Calu3 (cell line): Measurements from ENCODE around the gene CAMK1G. TPM values are rescaled to one million over a fixed set of nuclear protein-coding genes. Genes with fewer than 3 reads are reported as not detected.
A peak's percentile ranks its signal among the peaks of the same experiment; 100 is the strongest.

Experiments
- BruUV-seq: library from RNA; stranded (reverse); fragments of 400-500 nt; replicated peaks from 2 replicates; lab custom pipeline; 2021; lab: Mats Ljungman, UMichigan
- CTCF ChIA-PET: fragments of 300-600 bp; sonication (Branson Sonifier 250); formaldehyde crosslinking; loops from one replicate; lab custom pipeline; 2022; ENCODE audit warnings: antibody characterized with exemption; lab: Charles Lee
- DNase-seq: peaks from one replicate; pipeline ENCODE4 v3.0.0; 2022
- H3K27ac Mint-ChIP-seq: one replicate; pipeline ENCODE4 v1.8.0; 2022; ENCODE audit warnings: mixed read lengths; ENCODE audit not compliant: unreplicated experiment
- H3K27me3 Mint-ChIP-seq: one replicate; pipeline ENCODE4 v1.8.0; 2022; ENCODE audit warnings: mixed read lengths; ENCODE audit not compliant: unreplicated experiment
- H3K36me3 Mint-ChIP-seq: one replicate; pipeline ENCODE4 v1.8.0; 2022; ENCODE audit warnings: mild to moderate bottlenecking, moderate library complexity, mixed read lengths; ENCODE audit not compliant: insufficient read depth, unreplicated experiment
- H3K4me1 Mint-ChIP-seq: one replicate; pipeline ENCODE4 v1.8.0; 2022; ENCODE audit warnings: mild to moderate bottlenecking, low read depth, mixed read lengths; ENCODE audit not compliant: unreplicated experiment
- H3K4me3 Mint-ChIP-seq: one replicate; pipeline ENCODE4 v1.8.0; 2022; ENCODE audit warnings: mild to moderate bottlenecking, low read depth, moderate library complexity, mixed read lengths; ENCODE audit not compliant: unreplicated experiment
- H3K9me3 Mint-ChIP-seq: one replicate; pipeline ENCODE4 v1.8.0; 2022; ENCODE audit warnings: low read depth, mixed read lengths; ENCODE audit not compliant: unreplicated experiment
- intact Hi-C: fragments of 100-400 bp; cut with micrococcal nuclease; formaldehyde crosslinking; loops from one replicate; pipeline ENCODE4 v1.10.0; 2022; ENCODE audit not compliant: unreplicated experiment
- total RNA-seq: library from RNA; stranded (reverse); gene quantifications from 2 replicates; pipeline ENCODE4 v1.2.3, GENCODE V29; 2022
- TF ChIP-seq, protein P1 (sequence below): fragments of 200-600 bp; IDR thresholded peaks from one replicate; pipeline ENCODE4 v1.8.0; 2022; ENCODE audit warnings: antibody characterized with exemption; ENCODE audit not compliant: unreplicated experiment

CAMK1G gene
- total RNA-seq, 1 experiment from 2014 or later = not detected

DNA sequence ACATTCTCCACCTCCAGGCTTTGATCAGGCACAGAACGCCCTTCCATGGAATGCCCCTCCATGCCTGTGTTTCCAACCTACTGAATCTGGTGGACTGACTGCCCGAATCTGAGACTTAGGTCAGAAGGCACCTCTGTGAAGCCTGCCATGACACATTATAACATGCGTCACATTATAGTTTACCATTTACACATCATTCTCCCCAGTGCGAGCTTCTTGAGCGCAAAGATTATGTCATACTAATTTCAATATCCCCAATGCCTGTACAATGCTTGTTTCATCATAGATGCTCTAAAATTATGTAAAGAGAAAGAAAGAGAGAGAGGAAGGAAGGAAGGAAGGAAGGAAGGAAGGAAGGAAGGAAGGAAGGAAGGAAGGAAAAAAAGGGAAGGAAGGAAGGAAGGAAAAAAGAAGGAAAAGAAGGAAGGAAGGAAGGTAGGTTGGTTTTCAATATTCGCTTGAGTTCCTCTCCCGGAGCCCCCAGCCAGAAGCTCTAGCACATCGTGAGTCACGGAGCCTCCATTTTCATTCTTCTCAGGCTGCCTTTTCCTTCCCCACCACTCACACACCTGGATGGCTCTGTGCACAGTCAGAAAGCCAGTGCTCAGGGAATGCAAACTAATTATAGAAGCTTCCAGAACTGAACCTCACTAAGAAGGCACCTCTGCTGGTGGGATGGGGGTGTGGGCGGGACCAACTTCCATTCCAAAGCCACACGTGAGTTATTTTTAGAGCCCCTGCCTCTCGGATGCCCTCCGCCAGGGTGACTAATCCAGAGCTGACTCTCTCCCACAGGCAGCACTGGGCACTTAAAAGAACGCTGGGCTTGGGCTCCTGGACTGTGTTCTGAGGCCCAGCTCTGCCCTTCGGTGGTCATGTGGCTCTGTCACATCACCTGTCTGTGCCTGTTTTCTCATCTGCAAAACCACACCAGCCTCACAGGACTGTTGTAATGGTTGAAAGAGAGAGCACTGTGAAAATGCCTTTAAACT lies 41.3 kb downstream of the CAMK1G start:
- no peak for DNase-seq
- TF ChIP-seq, protein P1, sequence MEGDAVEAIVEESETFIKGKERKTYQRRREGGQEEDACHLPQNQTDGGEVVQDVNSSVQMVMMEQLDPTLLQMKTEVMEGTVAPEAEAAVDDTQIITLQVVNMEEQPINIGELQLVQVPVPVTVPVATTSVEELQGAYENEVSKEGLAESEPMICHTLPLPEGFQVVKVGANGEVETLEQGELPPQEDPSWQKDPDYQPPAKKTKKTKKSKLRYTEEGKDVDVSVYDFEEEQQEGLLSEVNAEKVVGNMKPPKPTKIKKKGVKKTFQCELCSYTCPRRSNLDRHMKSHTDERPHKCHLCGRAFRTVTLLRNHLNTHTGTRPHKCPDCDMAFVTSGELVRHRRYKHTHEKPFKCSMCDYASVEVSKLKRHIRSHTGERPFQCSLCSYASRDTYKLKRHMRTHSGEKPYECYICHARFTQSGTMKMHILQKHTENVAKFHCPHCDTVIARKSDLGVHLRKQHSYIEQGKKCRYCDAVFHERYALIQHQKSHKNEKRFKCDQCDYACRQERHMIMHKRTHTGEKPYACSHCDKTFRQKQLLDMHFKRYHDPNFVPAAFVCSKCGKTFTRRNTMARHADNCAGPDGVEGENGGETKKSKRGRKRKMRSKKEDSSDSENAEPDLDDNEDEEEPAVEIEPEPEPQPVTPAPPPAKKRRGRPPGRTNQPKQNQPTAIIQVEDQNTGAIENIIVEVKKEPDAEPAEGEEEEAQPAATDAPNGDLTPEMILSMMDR = no peak
- H3K36me3 Mint-ChIP-seq = peaks cover 74% of the 10 kb centered on the region
- H3K4me1 Mint-ChIP-seq = no peaks in the 10 kb centered on the region
- intact Hi-C loops = loop anchor here (5.0 kb wide), 1 partner anchor 48 kb away; no protein-coding TSS in a partner anchor
- no TSS peak for BruUV-seq
- CTCF ChIA-PET = no interaction called here
- no peaks in the 10 kb centered on the region for H3K9me3 Mint-ChIP-seq
- H3K4me3 Mint-ChIP-seq = no peak overlapping the region
- no peaks in the 10 kb centered on the region for H3K27me3 Mint-ChIP-seq
- peak overlapping the region; percentile 10 for H3K27ac Mint-ChIP-seq

DNA sequence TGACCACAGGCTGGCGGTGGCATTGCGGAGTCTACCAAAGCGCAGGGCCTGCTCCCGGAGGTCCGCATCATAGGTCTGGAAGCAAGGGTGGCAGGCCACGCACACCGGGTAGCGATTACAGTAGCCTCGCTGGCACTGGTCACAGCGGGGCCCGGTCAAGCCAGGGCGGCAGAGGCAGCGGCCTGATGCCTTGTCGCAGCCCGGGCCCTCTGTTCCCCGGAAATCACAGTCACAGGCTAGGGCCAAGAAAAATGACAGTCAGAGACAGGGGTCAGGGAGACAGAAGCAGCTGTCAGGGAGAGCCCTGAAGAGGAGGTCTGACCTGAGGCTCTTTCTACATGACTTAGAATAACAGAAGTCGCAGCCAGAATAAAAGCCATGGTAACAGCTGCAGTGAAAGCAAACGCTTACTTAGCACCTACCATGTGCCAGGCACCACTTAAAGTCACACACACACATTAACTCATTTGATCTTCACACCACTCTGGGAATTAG lies 42.3 kb downstream of the CAMK1G start:
- H3K27ac Mint-ChIP-seq = no peak overlapping the region
- H3K27me3 Mint-ChIP-seq = no peaks in the 10 kb centered on the region
- H3K4me1 Mint-ChIP-seq = no peaks in the 10 kb centered on the region
- no TSS peak for BruUV-seq
- TF ChIP-seq, protein P1 = no peak
- no peaks in the 10 kb centered on the region for H3K9me3 Mint-ChIP-seq
- no peak for DNase-seq
- intact Hi-C loops = loop anchor here (5.0 kb wide), 1 partner anchor 49 kb away; no protein-coding TSS in a partner anchor
- CTCF ChIA-PET = no interaction called here
- H3K4me3 Mint-ChIP-seq = no peak overlapping the region
- H3K36me3 Mint-ChIP-seq = peaks cover 66% of the 10 kb centered on the region

DNA sequence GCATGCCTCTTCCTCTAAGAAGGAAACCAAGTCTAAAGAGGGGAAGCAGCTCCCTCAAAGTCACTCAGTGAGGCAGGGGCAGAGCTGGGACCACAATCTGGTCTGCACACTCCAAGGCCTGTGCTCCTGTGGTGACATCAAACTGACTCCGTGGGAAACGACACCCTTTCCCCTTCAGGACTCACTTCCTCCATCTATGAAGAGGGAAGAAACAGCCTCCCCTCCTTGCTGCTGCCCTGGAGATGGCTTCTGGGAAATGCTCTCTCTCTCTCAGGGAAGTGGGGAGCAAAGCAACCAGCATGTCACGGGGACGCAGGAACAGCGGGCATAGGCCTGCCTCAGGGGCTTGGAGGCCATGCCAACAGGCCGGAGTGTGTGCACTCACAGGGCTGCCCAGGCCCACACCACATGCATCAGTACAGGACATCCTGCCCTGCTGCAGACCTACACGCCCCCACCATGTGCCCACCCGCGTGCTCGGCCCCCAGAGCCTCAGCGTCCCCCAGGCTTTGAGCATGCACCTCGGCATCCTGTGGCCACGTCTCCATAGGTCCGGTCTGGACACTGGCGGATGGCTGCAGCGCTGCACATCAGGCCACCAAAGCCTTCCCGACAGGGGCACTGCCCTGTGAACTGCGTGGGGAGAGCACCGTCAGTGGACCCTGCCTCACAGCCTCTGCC lies 43.0 kb downstream of the CAMK1G start:
- Mint-ChIP-seq H3K36me3 (peaks cover 66% of the 10 kb centered on the region), H3K27me3 (no peaks in the 10 kb centered on the region), H3K4me1 (no peaks in the 10 kb centered on the region), H3K27ac (no peak overlapping the region), H3K4me3 (no peak overlapping the region), H3K9me3 (no peaks in the 10 kb centered on the region)
- TF ChIP-seq, protein P1 = no peak
- CTCF ChIA-PET = interaction anchor here (1.7 kb wide), 1 partner anchor 25 kb away, joined by 5 read pairs; no protein-coding TSS in a partner anchor
- BruUV-seq = no TSS peak
- DNase-seq = no peak
- intact Hi-C loops = loop anchor here (5.0 kb wide), 1 partner anchor 49 kb away; no protein-coding TSS in a partner anchor

DNA sequence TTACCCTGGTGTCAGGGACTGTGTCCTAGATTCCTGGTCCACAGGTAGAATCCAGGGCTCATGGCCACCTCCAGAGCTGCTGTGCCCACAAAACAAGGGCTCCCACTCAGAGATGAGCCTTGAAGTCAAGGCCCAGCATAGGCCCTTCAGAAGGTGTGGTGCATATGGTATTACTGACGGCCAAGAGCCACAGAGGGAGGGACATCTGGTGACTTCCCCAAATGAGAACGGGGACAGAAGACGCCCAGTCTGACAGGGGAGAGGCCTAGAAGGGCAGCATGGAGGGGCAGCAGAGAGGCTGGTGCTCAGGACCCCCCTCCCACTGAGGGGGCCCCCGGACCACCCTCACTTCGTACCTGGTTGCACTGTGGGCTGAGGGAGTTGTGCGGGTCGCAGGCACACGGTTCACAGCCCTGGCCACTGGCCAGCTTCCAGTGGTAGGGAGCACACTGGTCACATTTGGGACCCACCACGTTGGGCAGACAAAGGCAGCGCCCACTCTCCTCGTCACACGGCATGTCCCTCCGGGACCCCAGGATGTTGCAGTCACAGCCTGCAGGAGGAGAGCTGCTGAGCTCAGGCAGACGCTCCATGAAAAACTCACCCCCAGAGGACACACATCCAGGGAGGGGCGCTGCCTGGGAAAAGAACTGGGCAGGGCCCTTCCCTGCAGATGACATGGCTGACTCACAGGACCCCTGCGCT lies 43.7 kb downstream of the CAMK1G start:
- DNase-seq = no peak
- TF ChIP-seq, protein P1 = no peak
- H3K27me3 Mint-ChIP-seq = no peaks in the 10 kb centered on the region
- intact Hi-C loops = loop anchor here (5.0 kb wide), 1 partner anchor 50 kb away; no protein-coding TSS in a partner anchor
- no peak overlapping the region for H3K4me3 Mint-ChIP-seq
- no TSS peak for BruUV-seq
- CTCF ChIA-PET = interaction anchor here (0.9 to 1.7 kb wide), 2 partner anchors 26 to 58 kb away, joined by 3 to 5 read pairs; no protein-coding TSS in a partner anchor
- H3K4me1 Mint-ChIP-seq = no peaks in the 10 kb centered on the region
- H3K27ac Mint-ChIP-seq = peak overlapping the region; percentile 34
- no peaks in the 10 kb centered on the region for H3K9me3 Mint-ChIP-seq
- peaks cover 68% of the 10 kb centered on the region for H3K36me3 Mint-ChIP-seq
